OCI-LY7 (cell line): ENCODE results near the gene CCDC102A.

Experiments
- EZH2phosphoT487 ChIP-seq: fragments of 200-600 bp; sonication (generic); IDR thresholded peaks from 2 replicates; pipeline ENCODE4 v1.6.1; 2018; ENCODE audit warnings: low read depth, borderline replicate concordance, mild to moderate bottlenecking, mixed run types, antibody characterized with exemption, low read length, moderate library complexity, mixed read lengths
- TF ChIP-seq, protein P1 (sequence below): fragments of 200-600 bp; sonication (generic); conservative IDR thresholded peaks from 2 replicates; pipeline ENCODE4 v1.5.1; 2014; ENCODE audit warnings: mild to moderate bottlenecking, antibody characterized with exemption, low read length, moderate library complexity, mixed read lengths

DNA sequence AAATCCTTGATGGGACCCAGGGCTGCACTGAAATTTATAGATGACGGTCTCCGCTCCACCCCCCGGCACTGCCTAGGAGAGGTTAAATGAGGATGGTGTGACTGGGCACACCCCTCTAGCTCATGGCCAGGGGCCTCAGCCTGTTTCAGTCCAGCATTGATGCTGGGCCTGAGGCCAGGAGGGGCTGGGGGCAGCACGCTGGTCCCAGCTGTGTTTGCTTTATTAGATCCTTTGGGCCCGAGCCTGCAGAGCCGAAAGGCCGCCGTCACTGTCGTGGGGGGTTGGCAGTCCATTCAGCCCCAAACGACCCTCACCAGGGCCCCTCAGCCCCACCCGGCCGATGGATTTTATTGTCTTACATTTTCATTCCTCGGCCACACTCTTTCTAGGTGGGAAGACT, 39.2 kb downstream of the CCDC102A start:
- TF ChIP-seq, protein P1, sequence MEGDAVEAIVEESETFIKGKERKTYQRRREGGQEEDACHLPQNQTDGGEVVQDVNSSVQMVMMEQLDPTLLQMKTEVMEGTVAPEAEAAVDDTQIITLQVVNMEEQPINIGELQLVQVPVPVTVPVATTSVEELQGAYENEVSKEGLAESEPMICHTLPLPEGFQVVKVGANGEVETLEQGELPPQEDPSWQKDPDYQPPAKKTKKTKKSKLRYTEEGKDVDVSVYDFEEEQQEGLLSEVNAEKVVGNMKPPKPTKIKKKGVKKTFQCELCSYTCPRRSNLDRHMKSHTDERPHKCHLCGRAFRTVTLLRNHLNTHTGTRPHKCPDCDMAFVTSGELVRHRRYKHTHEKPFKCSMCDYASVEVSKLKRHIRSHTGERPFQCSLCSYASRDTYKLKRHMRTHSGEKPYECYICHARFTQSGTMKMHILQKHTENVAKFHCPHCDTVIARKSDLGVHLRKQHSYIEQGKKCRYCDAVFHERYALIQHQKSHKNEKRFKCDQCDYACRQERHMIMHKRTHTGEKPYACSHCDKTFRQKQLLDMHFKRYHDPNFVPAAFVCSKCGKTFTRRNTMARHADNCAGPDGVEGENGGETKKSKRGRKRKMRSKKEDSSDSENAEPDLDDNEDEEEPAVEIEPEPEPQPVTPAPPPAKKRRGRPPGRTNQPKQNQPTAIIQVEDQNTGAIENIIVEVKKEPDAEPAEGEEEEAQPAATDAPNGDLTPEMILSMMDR = no peak
- TF ChIP-seq EZH2phosphoT487 = no peak
